ENCODE data around the gene ZNF362.

The ZNF362 gene

GRCh38 chr1:33331444-33332356 lies 75.4 kb downstream of the ZNF362 start:
- DNase-seq (ENCODE audit: low read depth), result no peak
- H3K4me3 ChIP-seq (ENCODE audit: low read depth, low read length), result no peak overlapping the region
- no peak for TF ChIP-seq CTCF (IDR thresholded peaks at IDR 0.05; ENCODE audit: low read depth, low read length, missing control alignments)

- no peak for DNase-seq (ENCODE audit: low read depth)
- H3K4me3 ChIP-seq (ENCODE audit: low read depth, low read length), result no peak overlapping the region
- no peak for TF ChIP-seq CTCF (IDR thresholded peaks at IDR 0.05; ENCODE audit: low read depth, low read length, missing control alignments)
Measured at GRCh38 chr1:33332357-33332789, 76.1 kb downstream of the ZNF362 start.

GRCh38 chr1:33332881-33333280 lies 76.6 kb downstream of the ZNF362 start:
- H3K4me3 ChIP-seq (ENCODE audit: low read depth, low read length), result no peak overlapping the region
- no peak for DNase-seq (ENCODE audit: low read depth)
- no peak for TF ChIP-seq CTCF (IDR thresholded peaks at IDR 0.05; ENCODE audit: low read depth, low read length, missing control alignments)

- no peak overlapping the region for H3K4me3 ChIP-seq (ENCODE audit: low read depth, low read length)
Measured at GRCh38 chr1:33334081-33334552, 77.8 kb downstream of the ZNF362 start.

GRCh38 chr1:33335020-33335419 lies 78.7 kb downstream of the ZNF362 start:
- H3K4me3 ChIP-seq (ENCODE audit: low read depth, low read length), result no peak overlapping the region
- no peak for DNase-seq (ENCODE audit: low read depth)
- no peak for TF ChIP-seq CTCF (IDR thresholded peaks at IDR 0.05; ENCODE audit: low read depth, low read length, missing control alignments)

More at GRCh38 chr1:33334081-33334552, 77.8 kb downstream of the ZNF362 start:
- TF ChIP-seq CTCF (IDR thresholded peaks at IDR 0.05; ENCODE audit: low read depth, low read length, missing control alignments), result no peak
- DNase-seq (ENCODE audit: low read depth), result no peak

- no peak for TF ChIP-seq CTCF (IDR thresholded peaks at IDR 0.05; ENCODE audit: low read depth, low read length, missing control alignments)
- DNase-seq (ENCODE audit: low read depth), result no peak
- no peak overlapping the region for H3K4me3 ChIP-seq (ENCODE audit: low read depth, low read length)
Measured at GRCh38 chr1:33336580-33336979, 80.3 kb downstream of the ZNF362 start.
